Stimulated activated naive B cell treated with anti-CD40 and anti-IgM and Interleukin-4, amounts not matched to agents 10 μg/mL and 1 μg/mL and 100 μg/mL, for 72 hours (primary cell): ENCODE data around the gene GPX7.

Experiments
- ATAC-seq, 2 donors: fragments of 150-1000 bp; cut with Tn5 transposase; replicated peaks; 2 replicates each; pipeline ENCODE4 v1.10.0; 2021; ENCODE audit warnings: moderate library complexity in 1 of 2
- DNase-seq: peaks from one replicate; pipeline ENCODE4 v3.0.0; 2021
- H3K27ac Mint-ChIP-seq: one replicate; pipeline ENCODE4 v1.8.0; 2022; ENCODE audit warnings: mild to moderate bottlenecking, mixed read lengths
- H3K27me3 Mint-ChIP-seq, 2 donors: one replicate each; pipeline ENCODE4 v1.8.0; 2022; ENCODE audit warnings: mixed read lengths in 2 of 2
- H3K36me3 Mint-ChIP-seq, 2 donors: one replicate each; pipeline ENCODE4 v1.8.0; 2022; ENCODE audit warnings: mixed read lengths in 2 of 2, mild to moderate bottlenecking in 1 of 2
- H3K4me1 Mint-ChIP-seq, 2 donors: one replicate each; pipeline ENCODE4 v1.8.0; 2022; ENCODE audit warnings: mixed read lengths in 2 of 2, mild to moderate bottlenecking in 1 of 2
- H3K4me3 Mint-ChIP-seq, 2 donors: one replicate each; pipeline ENCODE4 v1.8.0; 2022; ENCODE audit warnings: mild to moderate bottlenecking in 2 of 2, mixed read lengths in 2 of 2, moderate library complexity in 1 of 2
- H3K9me3 Mint-ChIP-seq, 2 donors: one replicate each; pipeline ENCODE4 v1.8.0; 2022; ENCODE audit warnings: mixed read lengths in 2 of 2, mild to moderate bottlenecking in 1 of 2

GPX7 gene

DNA sequence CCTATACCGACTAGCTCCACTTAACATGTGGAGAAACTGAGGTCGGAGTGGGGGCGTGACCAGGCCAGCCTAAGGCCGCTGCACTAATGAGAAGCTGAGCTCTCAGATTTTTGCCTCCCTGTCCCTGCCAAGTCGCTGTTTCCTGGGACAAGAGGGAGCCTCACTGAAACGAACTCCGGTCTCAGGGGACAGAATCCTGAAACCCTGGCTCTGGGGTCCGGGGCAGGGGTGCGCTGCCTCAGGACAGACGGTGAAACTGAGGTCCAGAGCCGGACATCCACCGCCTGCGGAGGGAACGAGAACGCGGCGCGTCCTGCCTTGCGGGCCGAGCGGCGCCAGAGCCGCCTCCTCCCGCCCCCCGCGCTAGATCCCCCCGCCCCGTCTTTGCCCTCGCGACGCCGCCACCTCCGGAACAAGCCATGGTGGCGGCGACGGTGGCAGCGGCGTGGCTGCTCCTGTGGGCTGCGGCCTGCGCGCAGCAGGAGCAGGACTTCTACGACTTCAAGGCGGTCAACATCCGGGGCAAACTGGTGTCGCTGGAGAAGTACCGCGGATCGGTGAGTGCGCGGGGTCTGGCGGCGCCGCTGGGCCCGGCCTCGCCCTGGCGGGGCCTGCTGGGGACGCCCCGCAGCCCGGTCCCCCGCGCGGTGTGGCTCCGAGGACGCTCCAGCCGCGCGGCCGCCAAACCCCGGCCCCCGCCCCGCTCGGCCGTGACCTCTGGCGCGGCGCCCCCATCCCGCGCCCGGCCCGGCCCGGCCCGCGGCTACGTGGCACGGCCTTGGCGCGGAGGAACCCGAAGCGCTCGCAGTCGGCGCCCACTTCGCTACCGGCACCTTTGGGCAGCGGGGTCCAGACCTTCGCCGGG lies at the start of gene GPX7:
Gene GPX7 (plus strand): TSS at position 381 of the 865 bp plus-strand sequence. CDS start 39 bp downstream, at position 420.
- peak; percentile 32 for DNase-seq
- Mint-ChIP-seq H3K4me1 (peaks cover 42 to 59% of the 10 kb centered on the region in 2 donors), H3K27ac (peak within 1 kb of the TSS; percentile 94), H3K9me3 (no peaks in the 10 kb centered on the region), H3K36me3 (peaks cover 14 to 19% of the 10 kb centered on the region in 2 donors), H3K4me3 (peak within 1 kb of the TSS; percentile 86), H3K27me3 (no peaks in the 10 kb centered on the region)
- peak; percentile 65 for ATAC-seq

- Mint-ChIP-seq H3K9me3 (no peaks in the 10 kb centered on the region), H3K36me3 (peaks cover 0 to 5% of the 10 kb centered on the region in 2 donors), H3K27ac (peak within 1 kb of the TSS; percentile 77), H3K4me1 (peaks cover 15 to 34% of the 10 kb centered on the region in 2 donors), H3K27me3 (no peaks in the 10 kb centered on the region), H3K4me3 (peak within 1 kb of the TSS in 1 of 2 donors; percentile 79)
- ATAC-seq (peak; percentile 65), DNase-seq (peak; percentile 75)
Measured at GRCh38 chr1:52552505-52553361, 49.4 kb upstream of the GPX7 start, which contains the start of gene TUT4. TUT4 (minus strand) TSS chr1:52553092; CDS start chr1:52526280, 26,812 bp downstream.

GRCh38 chr1:52553362-52554266 lies 48.6 kb upstream of the GPX7 start:
- peak overlapping the region in 1 of 2 donors; percentile 79 for H3K4me3 Mint-ChIP-seq
- H3K36me3 Mint-ChIP-seq, result peaks cover 0 to 5% of the 10 kb centered on the region in 2 donors
- H3K27me3 Mint-ChIP-seq, result no peaks in the 10 kb centered on the region
- peaks cover 15 to 31% of the 10 kb centered on the region in 2 donors for H3K4me1 Mint-ChIP-seq
- H3K9me3 Mint-ChIP-seq, result no peaks in the 10 kb centered on the region
- DNase-seq, result peak; percentile 86
- H3K27ac Mint-ChIP-seq, result peak overlapping the region; percentile 77
- peak; percentile 76 to 83 for ATAC-seq

DNA sequence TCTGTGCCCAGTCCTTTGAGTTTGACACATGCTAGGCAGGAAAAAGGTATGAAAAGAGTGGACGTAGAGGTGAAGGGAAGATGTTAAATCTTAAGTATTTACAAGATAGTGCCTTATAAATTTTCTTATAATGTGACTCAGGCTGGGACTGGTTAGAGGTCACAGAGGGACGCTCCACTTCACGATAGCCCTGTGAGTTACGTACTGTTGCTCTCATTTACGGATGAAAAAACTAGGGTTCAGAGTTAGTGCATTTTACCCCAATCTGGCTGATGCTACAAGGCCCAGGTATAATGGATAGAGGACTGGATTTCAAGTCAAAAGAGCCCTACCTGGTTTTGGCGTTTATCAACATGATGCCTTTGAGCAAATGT lies 47.9 kb upstream of the GPX7 start:
- Mint-ChIP-seq H3K4me3 (peak overlapping the region in 1 of 2 donors; percentile 79), H3K4me1 (peaks cover 8 to 24% of the 10 kb centered on the region in 2 donors)

DNA sequence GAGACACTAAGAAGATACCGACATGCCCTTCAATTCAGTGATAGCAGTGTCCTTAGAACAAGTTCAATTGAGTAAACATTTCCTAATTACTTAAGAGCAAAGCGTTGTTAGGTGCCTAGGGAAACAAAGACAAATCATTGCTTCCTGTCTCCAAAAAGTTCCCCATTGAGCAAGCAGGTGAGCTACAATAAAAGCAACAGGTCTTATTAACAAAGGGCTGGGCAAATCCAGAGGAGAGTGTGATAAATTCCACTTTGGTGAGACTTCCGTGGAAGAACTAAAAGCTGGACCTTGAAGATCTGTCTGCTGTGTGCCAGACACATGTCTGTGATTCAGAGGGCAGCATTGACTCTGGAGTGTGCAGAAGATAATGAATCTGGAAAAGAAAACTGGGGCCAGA lies 47.4 kb upstream of the GPX7 start:
- H3K9me3 Mint-ChIP-seq, result no peaks in the 10 kb centered on the region

More for the DNA sequence above, 47.9 kb upstream of the GPX7 start:
- ATAC-seq, result no peak
- Mint-ChIP-seq H3K36me3 (peaks cover 0 to 2% of the 10 kb centered on the region in 2 donors), H3K9me3 (no peaks in the 10 kb centered on the region), H3K27ac (peak overlapping the region; percentile 77), H3K27me3 (no peaks in the 10 kb centered on the region)
- DNase-seq, result no peak

GRCh38 chr1:52556641-52557360 lies 45.4 kb upstream of the GPX7 start:
- no peaks in the 10 kb centered on the region for H3K36me3 Mint-ChIP-seq
- no peaks in the 10 kb centered on the region for H3K27me3 Mint-ChIP-seq
- no peaks in the 10 kb centered on the region for H3K9me3 Mint-ChIP-seq
- ATAC-seq (no peak), DNase-seq (no peak)
- H3K4me1 Mint-ChIP-seq, result peaks cover 1 to 10% of the 10 kb centered on the region in 2 donors
- no peak overlapping the region for H3K27ac Mint-ChIP-seq
- no peak overlapping the region for H3K4me3 Mint-ChIP-seq

More for the DNA sequence above, 47.4 kb upstream of the GPX7 start:
- ATAC-seq (no peak), DNase-seq (no peak)
- no peaks in the 10 kb centered on the region for H3K27me3 Mint-ChIP-seq
- peak overlapping the region in 1 of 2 donors; percentile 53 for H3K4me3 Mint-ChIP-seq
- H3K27ac Mint-ChIP-seq, result peak overlapping the region; percentile 33
- peaks cover 4 to 19% of the 10 kb centered on the region in 2 donors for H3K4me1 Mint-ChIP-seq
- H3K36me3 Mint-ChIP-seq, result no peaks in the 10 kb centered on the region

DNA sequence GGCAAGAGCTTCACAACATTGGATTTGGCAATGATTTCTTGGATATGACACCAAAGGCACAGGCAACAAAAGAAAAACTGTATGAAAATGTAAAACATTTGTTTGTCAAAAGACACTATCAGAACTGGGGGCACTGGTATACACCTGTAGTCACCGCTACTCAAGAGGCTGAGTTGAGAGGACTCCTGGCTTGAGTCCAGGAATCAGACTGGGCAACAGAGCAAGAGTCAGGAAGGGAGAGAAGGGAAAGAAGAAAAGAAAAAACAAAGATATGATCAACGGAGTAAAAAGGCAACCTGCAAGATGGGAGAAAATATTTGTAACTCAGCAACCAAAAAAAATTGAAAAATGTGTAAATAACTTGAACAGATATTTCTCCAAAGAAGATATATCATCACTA lies 43.2 kb upstream of the GPX7 start:
- Mint-ChIP-seq H3K4me1 (peaks cover 3 to 8% of the 10 kb centered on the region in 2 donors), H3K9me3 (no peaks in the 10 kb centered on the region)
- ATAC-seq, result no peak

DNA sequence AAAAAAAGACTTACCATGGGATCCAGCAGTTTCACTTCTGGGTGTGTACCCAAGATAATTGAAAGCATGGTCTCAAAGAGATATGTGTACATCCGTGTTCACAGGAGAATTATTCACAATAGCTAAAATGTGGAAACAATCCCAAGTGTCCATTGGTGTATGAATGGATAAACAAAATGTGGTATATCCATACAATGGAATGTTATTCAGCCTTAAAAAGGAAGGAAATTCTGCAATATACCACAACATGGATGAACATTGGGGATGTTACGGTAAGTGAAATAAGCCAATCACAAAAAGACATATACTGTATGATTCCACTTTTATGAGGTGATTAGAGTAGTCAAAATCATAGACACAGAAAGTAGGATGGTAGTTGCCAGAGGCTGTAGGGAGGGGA lies 42.3 kb upstream of the GPX7 start:
- ATAC-seq (no peak), DNase-seq (no peak)
- peaks cover 0 to 3% of the 10 kb centered on the region in 2 donors for H3K4me1 Mint-ChIP-seq
- H3K4me3 Mint-ChIP-seq, result no peak overlapping the region
- no peaks in the 10 kb centered on the region for H3K9me3 Mint-ChIP-seq
- no peaks in the 10 kb centered on the region for H3K27me3 Mint-ChIP-seq
- H3K27ac Mint-ChIP-seq, result no peak overlapping the region
- H3K36me3 Mint-ChIP-seq, result no peaks in the 10 kb centered on the region

More for the DNA sequence above, 43.2 kb upstream of the GPX7 start:
- no peaks in the 10 kb centered on the region for H3K36me3 Mint-ChIP-seq
- DNase-seq, result no peak
- no peak overlapping the region for H3K27ac Mint-ChIP-seq
- no peaks in the 10 kb centered on the region for H3K27me3 Mint-ChIP-seq
- no peak overlapping the region for H3K4me3 Mint-ChIP-seq

GRCh38 chr1:52562766-52563165 lies 39.4 kb upstream of the GPX7 start:
- no peak overlapping the region for H3K27ac Mint-ChIP-seq
- no peaks in the 10 kb centered on the region for H3K36me3 Mint-ChIP-seq
- no peaks in the 10 kb centered on the region for H3K9me3 Mint-ChIP-seq
- no peak for ATAC-seq
- DNase-seq, result no peak
- H3K4me3 Mint-ChIP-seq, result no peak overlapping the region
- H3K4me1 Mint-ChIP-seq, result peaks cover 2 to 3% of the 10 kb centered on the region in 2 donors
- H3K27me3 Mint-ChIP-seq, result no peaks in the 10 kb centered on the region

GRCh38 chr1:52567943-52568342 lies 34.2 kb upstream of the GPX7 start:
- Mint-ChIP-seq H3K4me1 (peaks cover 17 to 34% of the 10 kb centered on the region in 2 donors), H3K27me3 (no peaks in the 10 kb centered on the region), H3K36me3 (no peaks in the 10 kb centered on the region), H3K9me3 (no peaks in the 10 kb centered on the region), H3K4me3 (no peak overlapping the region), H3K27ac (peak overlapping the region; percentile 22)
- DNase-seq (no peak), ATAC-seq (no peak)

- DNase-seq, result no peak
- Mint-ChIP-seq H3K27me3 (no peaks in the 10 kb centered on the region), H3K4me1 (peaks cover 20 to 40% of the 10 kb centered on the region in 2 donors), H3K4me3 (peak overlapping the region; percentile 15), H3K9me3 (no peaks in the 10 kb centered on the region), H3K36me3 (no peaks in the 10 kb centered on the region), H3K27ac (peak overlapping the region; percentile 81)
- peak; percentile 69 to 87 for ATAC-seq
Measured at GRCh38 chr1:52569449-52570210, 32.5 kb upstream of the GPX7 start.

DNA sequence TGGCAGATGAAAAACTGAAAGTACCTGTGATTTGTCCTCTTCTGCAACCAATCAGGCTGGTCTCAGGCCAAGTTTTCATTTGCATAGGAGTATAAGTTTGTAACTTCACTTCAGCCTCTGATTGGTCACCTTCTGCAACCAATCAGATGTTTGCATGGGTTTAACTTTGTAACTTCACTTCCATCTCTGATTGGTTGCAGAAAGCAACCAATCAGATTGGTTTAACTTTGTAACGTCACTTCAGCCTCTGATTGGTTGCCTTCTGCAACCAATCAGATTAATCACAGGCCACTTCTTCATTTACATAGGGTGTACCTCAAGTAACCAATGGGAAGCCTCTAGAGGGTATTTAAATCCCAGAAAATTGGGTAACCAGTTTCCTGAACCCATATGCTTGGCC lies 30.4 kb upstream of the GPX7 start:
- no peaks in the 10 kb centered on the region for H3K36me3 Mint-ChIP-seq
- no peaks in the 10 kb centered on the region for H3K9me3 Mint-ChIP-seq
- ATAC-seq, result no peak
- H3K4me3 Mint-ChIP-seq, result no peak overlapping the region
- no peaks in the 10 kb centered on the region for H3K27me3 Mint-ChIP-seq
- no peak for DNase-seq
- peaks cover 21 to 42% of the 10 kb centered on the region in 2 donors for H3K4me1 Mint-ChIP-seq
- no peak overlapping the region for H3K27ac Mint-ChIP-seq
